Measurements from ENCODE around the gene KRT7.

KRT7 gene

DNA sequence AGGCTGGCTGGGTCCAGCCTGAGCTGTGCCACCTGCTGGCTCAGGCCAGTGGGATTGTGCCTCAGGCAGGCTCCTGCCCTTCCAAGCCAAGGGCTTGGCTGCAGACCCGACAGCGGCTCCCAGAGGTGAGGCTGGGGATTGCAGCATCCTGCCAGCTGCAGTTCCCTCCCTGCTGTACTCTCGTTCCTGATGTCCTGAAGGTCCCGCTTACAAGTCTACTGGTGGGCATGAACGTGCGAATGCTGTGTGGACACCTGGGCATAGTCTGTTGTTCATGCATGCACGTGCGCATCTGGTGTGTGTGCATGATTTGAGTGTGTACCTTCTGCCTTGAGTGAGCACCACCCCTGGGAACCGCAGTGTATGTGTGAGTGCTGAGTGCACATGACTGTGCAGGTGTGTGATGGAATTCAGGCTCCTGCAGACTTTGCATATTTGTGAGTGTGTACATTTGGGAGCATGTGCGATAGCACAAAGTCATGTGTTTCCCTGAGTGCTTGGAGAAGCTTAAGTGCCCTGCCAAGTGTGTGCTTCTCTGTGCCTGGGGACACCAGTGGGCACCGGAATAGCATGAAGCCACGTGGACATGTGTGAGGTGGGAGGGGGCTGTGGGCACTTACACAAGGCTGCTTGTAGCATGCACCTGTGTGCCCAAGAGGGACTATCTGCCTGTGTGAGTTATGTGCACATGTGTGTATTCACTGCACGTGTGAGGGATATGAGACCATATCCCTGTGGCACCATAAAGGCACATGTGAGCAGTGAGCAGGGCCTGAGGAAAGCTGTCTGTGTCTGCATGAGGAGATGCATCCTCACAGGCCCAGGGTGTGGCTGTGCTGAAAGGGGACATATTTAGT is 19.3 kb upstream of the KRT7 start:
- peaks cover 25% of the 10 kb centered on the region for H3K4me1 Mint-ChIP-seq
- H3K36me3 Mint-ChIP-seq (ENCODE audit: low read depth), result no peaks in the 10 kb centered on the region
- H3K27me3 Mint-ChIP-seq (ENCODE audit: low read depth, poor library complexity), result peaks cover 16% of the 10 kb centered on the region
- no peak overlapping the region for H3K4me3 Mint-ChIP-seq
- no peaks in the 10 kb centered on the region for H3K9me3 Mint-ChIP-seq
- DNase-seq, result peak; percentile 94
- no peak overlapping the region for H3K27ac Mint-ChIP-seq
- peak; percentile 97 for TF ChIP-seq CTCF (IDR thresholded peaks at IDR 0.05)

DNA sequence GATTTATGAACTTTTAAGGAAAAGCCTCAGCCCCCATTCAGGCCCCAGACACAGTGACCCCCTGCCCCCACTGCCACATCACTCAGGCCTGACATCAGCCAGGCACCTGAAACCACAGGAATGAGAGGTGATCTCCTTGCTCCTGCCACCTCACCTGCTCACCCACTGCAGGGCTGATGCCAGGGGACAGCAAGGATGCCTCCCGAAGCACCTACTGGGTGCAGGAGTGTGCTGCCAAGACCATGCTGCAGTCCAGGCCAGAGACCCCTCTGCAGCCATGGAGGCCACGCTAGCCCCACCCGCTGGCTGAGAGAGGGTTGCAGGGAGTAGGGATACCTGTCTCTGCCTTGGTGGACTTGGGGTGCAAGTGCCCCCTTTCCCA is 18.6 kb upstream of the KRT7 start:
- TF ChIP-seq CTCF (IDR thresholded peaks at IDR 0.05), result no peak
- Mint-ChIP-seq H3K27ac (no peak overlapping the region), H3K9me3 (no peaks in the 10 kb centered on the region), H3K36me3 (ENCODE audit: low read depth) (no peaks in the 10 kb centered on the region), H3K4me3 (no peak overlapping the region), H3K27me3 (ENCODE audit: low read depth, poor library complexity) (peaks cover 18% of the 10 kb centered on the region), H3K4me1 (peaks cover 20% of the 10 kb centered on the region)
- no peak for DNase-seq

- Mint-ChIP-seq H3K36me3 (ENCODE audit: low read depth) (no peaks in the 10 kb centered on the region), H3K4me3 (no peak overlapping the region), H3K4me1 (peaks cover 14% of the 10 kb centered on the region), H3K27me3 (ENCODE audit: low read depth, poor library complexity) (peaks cover 27% of the 10 kb centered on the region), H3K27ac (no peak overlapping the region), H3K9me3 (no peaks in the 10 kb centered on the region)
- no peak for TF ChIP-seq CTCF (IDR thresholded peaks at IDR 0.05)
- DNase-seq, result no peak
Observed at GRCh38 chr12:52215587-52216031, 17.4 kb upstream of the KRT7 start.

- no peak for TF ChIP-seq CTCF (IDR thresholded peaks at IDR 0.05)
- peaks cover 32% of the 10 kb centered on the region for H3K27me3 Mint-ChIP-seq (ENCODE audit: low read depth, poor library complexity)
- peak; percentile 24 for DNase-seq
- H3K27ac Mint-ChIP-seq, result no peak overlapping the region
- H3K4me1 Mint-ChIP-seq, result peaks cover 9% of the 10 kb centered on the region
- no peaks in the 10 kb centered on the region for H3K9me3 Mint-ChIP-seq
- H3K36me3 Mint-ChIP-seq (ENCODE audit: low read depth), result no peaks in the 10 kb centered on the region
- H3K4me3 Mint-ChIP-seq, result no peak overlapping the region
Observed at GRCh38 chr12:52216100-52216499, 16.9 kb upstream of the KRT7 start.

- Mint-ChIP-seq H3K27me3 (ENCODE audit: low read depth, poor library complexity) (peaks cover 36% of the 10 kb centered on the region), H3K4me1 (peaks cover 3% of the 10 kb centered on the region), H3K4me3 (no peak overlapping the region), H3K27ac (no peak overlapping the region), H3K9me3 (no peaks in the 10 kb centered on the region), H3K36me3 (ENCODE audit: low read depth) (no peaks in the 10 kb centered on the region)
- no peak for TF ChIP-seq CTCF (IDR thresholded peaks at IDR 0.05)
- DNase-seq, result no peak
Observed at GRCh38 chr12:52216807-52217206, 16.2 kb upstream of the KRT7 start.

GRCh38 chr12:52217223-52217622 is 15.8 kb upstream of the KRT7 start:
- Mint-ChIP-seq H3K4me3 (no peak overlapping the region), H3K9me3 (no peaks in the 10 kb centered on the region), H3K36me3 (ENCODE audit: low read depth) (no peaks in the 10 kb centered on the region), H3K27me3 (ENCODE audit: low read depth, poor library complexity) (peaks cover 40% of the 10 kb centered on the region), H3K27ac (no peak overlapping the region), H3K4me1 (peaks cover 3% of the 10 kb centered on the region)
- DNase-seq, result no peak
- TF ChIP-seq CTCF (IDR thresholded peaks at IDR 0.05), result no peak
